Endodermal cell (in vitro differentiated cells): ENCODE data around the gene ANXA4. TPM values are rescaled to one million over a fixed set of nuclear protein-coding genes. Genes with fewer than 3 reads are reported as not detected.

ENCODE experiments used
- DNase-seq: peaks from one replicate; pipeline ENCODE4 v3.0.0-alpha.2; 2017
- H3K27ac ChIP-seq: 2 replicates; pipeline ENCODE4 v1.5.1; 2013; ENCODE audit warnings: mild to moderate bottlenecking, low read depth, low read length, moderate library complexity
- H3K27me3 ChIP-seq: 2 replicates; pipeline ENCODE4 v1.6.1; 2013; ENCODE audit warnings: mild to moderate bottlenecking, low read length, moderate library complexity; ENCODE audit not compliant: insufficient read depth, control insufficient read depth, poor library complexity, severe bottlenecking
- H3K36me3 ChIP-seq: 2 replicates; pipeline ENCODE4 v1.7.0; 2013; ENCODE audit warnings: mild to moderate bottlenecking, low read length, moderate library complexity; ENCODE audit not compliant: control insufficient read depth, insufficient read depth
- H3K4me1 ChIP-seq: one replicate; pipeline ENCODE4 v1.7.0; 2013; ENCODE audit warnings: low read length; ENCODE audit not compliant: control insufficient read depth, insufficient read depth
- H3K4me3 ChIP-seq: 2 replicates; pipeline ENCODE4 v1.5.1; 2013; ENCODE audit warnings: mild to moderate bottlenecking, low read length, moderate library complexity
- H3K9ac ChIP-seq: 2 replicates; pipeline ENCODE4 v1.6.1; 2013; ENCODE audit warnings: mild to moderate bottlenecking, low read length, moderate library complexity; ENCODE audit not compliant: poor library complexity, severe bottlenecking; ENCODE audit errors: extremely low read depth
- H3K9me3 ChIP-seq: 2 replicates; pipeline ENCODE4 v1.6.1; 2013; ENCODE audit warnings: mild to moderate bottlenecking, low read length, moderate library complexity; ENCODE audit not compliant: control insufficient read depth
- H3K27ac Mint-ChIP-seq: 2 replicates; pipeline ENCODE4 v1.8.0; 2020; ENCODE audit warnings: mixed read lengths
- H3K27me3 Mint-ChIP-seq: 2 replicates; pipeline ENCODE4 v1.8.0; 2021; ENCODE audit warnings: mild to moderate bottlenecking, mixed read lengths; ENCODE audit not compliant: insufficient read depth
- H3K36me3 Mint-ChIP-seq: 2 replicates; pipeline ENCODE4 v1.8.0; 2020; ENCODE audit warnings: low read depth, mixed read lengths
- H3K4me1 Mint-ChIP-seq: 2 replicates; pipeline ENCODE4 v1.8.0; 2020; ENCODE audit warnings: mixed read lengths
- H3K4me3 Mint-ChIP-seq: 2 replicates; pipeline ENCODE4 v1.8.0; 2020; ENCODE audit warnings: mild to moderate bottlenecking, moderate library complexity, mixed read lengths
- H3K9me3 Mint-ChIP-seq: 2 replicates; pipeline ENCODE4 v1.8.0; 2020; ENCODE audit warnings: mild to moderate bottlenecking, mixed read lengths
- WGBS, 2 experiments: methylation state at CpG; one replicate each; pipeline versions ENCODE4 v1.1.5 to v1.1.7; 2013; ENCODE audit warnings: missing lambda C conversion rate in 2 of 2, mixed read lengths in 1 of 2; ENCODE audit not compliant: insufficient coverage in 1 of 2, insufficient read length in 1 of 2; 5-methylcytosine and 5-hydroxymethylcytosine counted together
- total RNA-seq, 2 donors: library from RNA; stranded (reverse); fragmentation: NEBNext Ultra II Directional in 1 of 2; extraction: Animal tissue kit (Norgen Biotek cat#: 25700) in 1 of 2; gene quantifications; 2 replicates in 1 of 2; 3 replicates in 1 of 2; pipeline ENCODE4 v1.2.1, GENCODE V29; 2021
- TF ChIP-seq, protein P1 (sequence below): fragments of 200-600 bp; sonication (generic); conservative IDR thresholded peaks from 2 replicates; pipeline ENCODE4 v1.5.0; 2021; ENCODE audit warnings: antibody characterized with exemption, mild to moderate bottlenecking

The ANXA4 gene
- total RNA-seq, 2 donors from 2014 or later, result 18.0 to 21.4 TPM

GRCh38 chr2:69744456-69744855 lies 2.5 kb downstream of the ANXA4 start:
- TF ChIP-seq, protein P1, sequence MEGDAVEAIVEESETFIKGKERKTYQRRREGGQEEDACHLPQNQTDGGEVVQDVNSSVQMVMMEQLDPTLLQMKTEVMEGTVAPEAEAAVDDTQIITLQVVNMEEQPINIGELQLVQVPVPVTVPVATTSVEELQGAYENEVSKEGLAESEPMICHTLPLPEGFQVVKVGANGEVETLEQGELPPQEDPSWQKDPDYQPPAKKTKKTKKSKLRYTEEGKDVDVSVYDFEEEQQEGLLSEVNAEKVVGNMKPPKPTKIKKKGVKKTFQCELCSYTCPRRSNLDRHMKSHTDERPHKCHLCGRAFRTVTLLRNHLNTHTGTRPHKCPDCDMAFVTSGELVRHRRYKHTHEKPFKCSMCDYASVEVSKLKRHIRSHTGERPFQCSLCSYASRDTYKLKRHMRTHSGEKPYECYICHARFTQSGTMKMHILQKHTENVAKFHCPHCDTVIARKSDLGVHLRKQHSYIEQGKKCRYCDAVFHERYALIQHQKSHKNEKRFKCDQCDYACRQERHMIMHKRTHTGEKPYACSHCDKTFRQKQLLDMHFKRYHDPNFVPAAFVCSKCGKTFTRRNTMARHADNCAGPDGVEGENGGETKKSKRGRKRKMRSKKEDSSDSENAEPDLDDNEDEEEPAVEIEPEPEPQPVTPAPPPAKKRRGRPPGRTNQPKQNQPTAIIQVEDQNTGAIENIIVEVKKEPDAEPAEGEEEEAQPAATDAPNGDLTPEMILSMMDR, result no peak
- peaks cover 7% of the 10 kb centered on the region for H3K36me3 Mint-ChIP-seq
- H3K9me3 Mint-ChIP-seq, result no peaks in the 10 kb centered on the region
- WGBS, 2 experiments, result 53 to 95% methylated on average over 2 to 3 of the region's 3 CpGs
- no peak for DNase-seq
- peaks cover 13% of the 10 kb centered on the region for H3K27me3 Mint-ChIP-seq
- Histone ChIP-seq H3K9me3 (no peaks in the 10 kb centered on the region), H3K36me3 (no peaks in the 10 kb centered on the region), H3K27ac (no peak overlapping the region), H3K27me3 (peaks cover 20% of the 10 kb centered on the region), H3K4me3 (no peak overlapping the region), H3K4me1 (no peaks in the 10 kb centered on the region), H3K9ac (no peak overlapping the region)
- no peak overlapping the region for H3K27ac Mint-ChIP-seq
- H3K4me3 Mint-ChIP-seq, result no peak overlapping the region
- peaks cover 30% of the 10 kb centered on the region for H3K4me1 Mint-ChIP-seq

DNA sequence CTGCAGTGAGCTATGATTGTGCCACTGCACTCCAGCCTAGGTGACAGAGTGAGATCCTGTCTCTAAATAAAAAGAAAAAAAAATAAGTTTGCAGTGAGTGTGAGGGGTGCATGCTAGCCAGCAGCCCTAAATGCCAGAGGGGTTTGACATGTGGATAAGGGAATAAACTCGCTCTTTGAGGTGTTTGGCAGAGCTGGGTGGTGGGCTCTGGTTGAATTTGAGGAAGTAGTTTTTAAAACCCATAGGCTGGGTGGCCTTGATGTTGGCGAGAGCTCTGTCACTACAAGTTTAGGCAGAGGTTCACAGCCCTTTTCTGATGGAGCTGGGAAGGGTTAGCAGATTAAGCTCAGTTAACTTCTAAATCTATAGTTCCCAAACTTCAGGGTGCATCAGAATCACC lies 3.1 kb downstream of the ANXA4 start:
- no peaks in the 10 kb centered on the region for H3K9me3 Mint-ChIP-seq
- H3K36me3 Mint-ChIP-seq, result peaks cover 7% of the 10 kb centered on the region
- no peak overlapping the region for H3K27ac ChIP-seq
- no peak overlapping the region for H3K27ac Mint-ChIP-seq
- DNase-seq, result no peak
- WGBS, 2 experiments, result 97 to 100% methylated on average over 1 to 2 of the region's 2 CpGs
- H3K4me1 ChIP-seq, result no peaks in the 10 kb centered on the region
- TF ChIP-seq, protein P1, result no peak
- peaks cover 13% of the 10 kb centered on the region for H3K27me3 Mint-ChIP-seq
- no peaks in the 10 kb centered on the region for H3K9me3 ChIP-seq
- H3K4me3 Mint-ChIP-seq, result no peak overlapping the region
- H3K4me3 ChIP-seq, result no peak overlapping the region
- no peak overlapping the region for H3K9ac ChIP-seq
- peaks cover 30% of the 10 kb centered on the region for H3K4me1 Mint-ChIP-seq
- H3K27me3 ChIP-seq, result peaks cover 20% of the 10 kb centered on the region
- no peaks in the 10 kb centered on the region for H3K36me3 ChIP-seq

- Mint-ChIP-seq H3K27ac (no peak overlapping the region), H3K4me3 (no peak overlapping the region), H3K9me3 (no peaks in the 10 kb centered on the region), H3K27me3 (no peaks in the 10 kb centered on the region), H3K4me1 (peaks cover 11% of the 10 kb centered on the region), H3K36me3 (peaks cover 7% of the 10 kb centered on the region)
- Histone ChIP-seq H3K27ac (no peak overlapping the region), H3K4me3 (no peak overlapping the region), H3K9ac (no peak overlapping the region), H3K4me1 (no peaks in the 10 kb centered on the region), H3K9me3 (no peaks in the 10 kb centered on the region), H3K36me3 (no peaks in the 10 kb centered on the region), H3K27me3 (no peaks in the 10 kb centered on the region)
- WGBS, 2 experiments, result 84 to 93% methylated on average over 6 of the region's 6 CpGs
- TF ChIP-seq, protein P1, result no peak
- no peak for DNase-seq
These were observed 8.3 kb downstream of the ANXA4 start for GRCh38 chr2:69750246-69750645.
